Bone marrow (tissue), 2 donors: ENCODE measurements around the gene METTL23.

Experiments used
- DNase-seq, 2 donors: peaks; one replicate each; lab custom pipeline; 2025; lab: John Stamatoyannopoulos, UW

The METTL23 gene

DNA sequence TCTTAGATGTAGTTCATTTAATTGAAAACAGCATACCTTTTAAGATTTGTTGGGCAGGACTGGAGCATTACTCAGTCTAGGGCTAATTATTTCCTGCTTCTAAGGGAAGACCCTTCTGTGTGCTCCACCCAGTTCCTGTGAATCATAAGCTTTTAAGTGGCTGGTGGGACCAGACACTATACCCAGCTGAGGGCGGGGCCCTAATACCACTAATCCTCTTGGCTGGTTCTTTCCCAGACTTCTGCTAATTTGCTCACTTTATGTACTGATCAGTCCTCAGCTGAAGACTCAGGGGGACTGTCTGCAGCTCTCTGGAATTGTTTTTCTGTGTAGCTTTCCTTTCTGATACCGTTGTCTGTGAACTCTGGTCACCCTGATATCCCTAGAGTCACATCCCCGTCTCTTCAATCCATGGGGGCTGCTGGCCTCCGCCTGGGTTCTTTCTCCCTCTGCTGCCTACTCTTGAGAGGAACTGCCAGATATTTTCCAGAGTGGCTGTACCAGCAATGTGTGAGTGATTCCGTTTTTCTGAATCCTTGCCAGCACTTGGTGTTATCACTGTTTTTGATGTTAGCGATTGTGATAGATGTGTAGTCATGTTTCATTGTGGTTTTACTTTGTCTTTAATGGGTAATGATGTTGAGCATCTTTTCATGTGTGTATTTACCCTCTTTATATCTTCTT is 46.3 kb downstream of the METTL23 start:
- DNase-seq: peak; percentile 21 to 65

DNA sequence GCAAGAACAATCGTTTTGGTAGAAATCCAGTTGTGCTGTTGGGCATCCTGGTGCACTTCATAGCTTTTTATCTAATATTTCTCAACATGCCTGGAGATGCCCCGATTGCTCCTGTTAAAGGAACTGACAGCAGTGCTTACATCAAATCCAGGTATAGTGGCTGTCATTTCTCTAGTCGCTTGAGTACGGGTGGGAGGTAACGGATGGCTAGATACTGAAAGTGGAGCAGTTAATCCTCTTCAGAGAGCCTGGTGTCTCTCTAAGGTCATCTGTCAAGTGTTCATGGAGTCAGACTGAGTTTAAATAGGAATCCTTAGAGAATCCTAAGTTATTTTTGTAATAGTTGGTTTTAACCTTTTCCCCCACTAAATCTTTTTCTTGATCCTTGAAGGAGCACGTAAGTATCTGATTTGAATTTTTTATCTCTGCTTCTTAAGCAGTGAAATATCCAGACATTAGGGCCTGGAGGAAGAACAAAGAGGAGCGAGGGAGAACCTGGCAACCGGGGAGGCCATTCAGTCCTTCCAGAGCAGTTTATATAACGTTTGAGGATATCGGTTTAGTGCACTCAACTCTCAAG is 48.5 kb downstream of the METTL23 start:
- no peak for DNase-seq

DNA sequence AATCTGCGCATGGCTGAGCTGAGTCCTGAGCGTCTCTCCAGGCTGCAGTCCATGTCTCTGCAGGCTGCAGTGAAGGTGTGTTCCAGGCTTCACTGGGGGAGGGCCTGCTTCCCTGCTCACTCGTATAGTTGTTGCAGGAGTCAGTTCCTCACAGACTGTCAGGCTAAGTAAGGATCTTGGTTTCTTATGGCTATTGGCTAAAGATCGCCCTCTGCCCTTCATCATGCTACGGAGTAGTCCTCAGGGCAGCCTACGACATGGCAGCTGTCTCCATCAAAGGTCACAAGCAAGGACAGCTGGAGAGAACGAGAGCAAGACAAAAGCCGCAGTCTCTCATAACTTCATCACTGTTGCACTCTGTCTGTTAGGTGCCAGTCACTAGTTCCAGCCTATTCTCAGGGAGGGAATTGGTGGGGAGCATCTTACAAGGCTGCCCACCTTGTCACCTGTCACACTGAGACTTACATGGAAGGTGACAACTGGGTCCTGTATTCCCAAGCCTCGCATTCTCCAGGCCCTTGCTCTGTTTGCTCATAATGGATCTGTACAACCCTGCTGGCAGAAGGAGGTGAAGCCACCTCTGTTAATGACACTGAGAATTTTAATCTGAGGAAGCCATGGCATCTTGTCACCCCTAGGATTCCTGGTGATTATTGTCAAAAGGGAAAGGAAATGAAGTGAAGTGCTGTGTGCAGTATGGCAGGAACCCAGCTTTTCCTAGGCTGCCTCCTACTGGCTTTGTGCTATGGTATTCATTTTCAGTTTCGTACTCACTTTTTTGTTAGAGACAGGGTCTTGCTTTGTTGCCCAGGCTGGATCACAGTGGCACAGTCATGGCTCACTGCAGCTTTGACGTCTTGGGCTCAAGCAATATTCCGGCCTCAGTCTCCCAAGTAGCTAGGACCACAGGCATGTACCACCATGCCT is 54.7 kb downstream of the METTL23 start:
- DNase-seq: no peak

DNA sequence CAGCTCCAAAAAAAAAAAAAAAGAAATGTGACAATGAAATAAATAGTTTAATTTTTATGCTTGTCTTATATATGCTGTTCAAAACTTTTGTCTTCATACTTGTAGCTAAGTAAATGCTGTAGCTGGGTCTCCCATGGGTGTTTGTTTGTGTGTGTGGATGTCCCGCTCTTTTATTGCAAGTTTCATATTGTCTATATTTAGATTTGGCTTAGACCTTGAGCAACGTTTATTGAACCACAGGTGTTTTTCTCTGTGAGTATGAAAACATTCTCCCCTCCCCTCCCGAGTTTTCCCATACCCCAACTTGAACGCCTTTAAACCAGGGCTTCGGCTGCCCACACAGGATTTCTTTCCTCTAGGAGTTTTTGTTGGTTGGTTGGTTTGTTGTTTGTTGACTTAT is 56.5 kb downstream of the METTL23 start:
- no peak for DNase-seq
